Measurements from ENCODE around the gene STAB1. TPM values are rescaled to one million over a fixed set of nuclear protein-coding genes. Genes with fewer than 3 reads are reported as not detected.

STAB1 gene
- total RNA-seq, 1 donor from 2014 or later, result 0.42 TPM

- no peaks in the 10 kb centered on the region for H3K36me3 ChIP-seq (ENCODE audit: control insufficient read depth, insufficient read depth, low read length)
- DNase-seq (ENCODE audit: low read depth), result no peak
- no peak overlapping the region for H3K4me3 ChIP-seq (ENCODE audit: low read depth, low read length)
- TF ChIP-seq, protein P1, sequence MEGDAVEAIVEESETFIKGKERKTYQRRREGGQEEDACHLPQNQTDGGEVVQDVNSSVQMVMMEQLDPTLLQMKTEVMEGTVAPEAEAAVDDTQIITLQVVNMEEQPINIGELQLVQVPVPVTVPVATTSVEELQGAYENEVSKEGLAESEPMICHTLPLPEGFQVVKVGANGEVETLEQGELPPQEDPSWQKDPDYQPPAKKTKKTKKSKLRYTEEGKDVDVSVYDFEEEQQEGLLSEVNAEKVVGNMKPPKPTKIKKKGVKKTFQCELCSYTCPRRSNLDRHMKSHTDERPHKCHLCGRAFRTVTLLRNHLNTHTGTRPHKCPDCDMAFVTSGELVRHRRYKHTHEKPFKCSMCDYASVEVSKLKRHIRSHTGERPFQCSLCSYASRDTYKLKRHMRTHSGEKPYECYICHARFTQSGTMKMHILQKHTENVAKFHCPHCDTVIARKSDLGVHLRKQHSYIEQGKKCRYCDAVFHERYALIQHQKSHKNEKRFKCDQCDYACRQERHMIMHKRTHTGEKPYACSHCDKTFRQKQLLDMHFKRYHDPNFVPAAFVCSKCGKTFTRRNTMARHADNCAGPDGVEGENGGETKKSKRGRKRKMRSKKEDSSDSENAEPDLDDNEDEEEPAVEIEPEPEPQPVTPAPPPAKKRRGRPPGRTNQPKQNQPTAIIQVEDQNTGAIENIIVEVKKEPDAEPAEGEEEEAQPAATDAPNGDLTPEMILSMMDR (IDR thresholded peaks at IDR 0.05; ENCODE audit: insufficient read depth, low read length, poor library complexity, severe bottlenecking), result no peak
- no peaks in the 10 kb centered on the region for H3K27me3 ChIP-seq (ENCODE audit: control insufficient read depth, insufficient read depth, low read length)
Measured at GRCh38 chr3:52501046-52501445, 5.9 kb downstream of the STAB1 start.

DNA sequence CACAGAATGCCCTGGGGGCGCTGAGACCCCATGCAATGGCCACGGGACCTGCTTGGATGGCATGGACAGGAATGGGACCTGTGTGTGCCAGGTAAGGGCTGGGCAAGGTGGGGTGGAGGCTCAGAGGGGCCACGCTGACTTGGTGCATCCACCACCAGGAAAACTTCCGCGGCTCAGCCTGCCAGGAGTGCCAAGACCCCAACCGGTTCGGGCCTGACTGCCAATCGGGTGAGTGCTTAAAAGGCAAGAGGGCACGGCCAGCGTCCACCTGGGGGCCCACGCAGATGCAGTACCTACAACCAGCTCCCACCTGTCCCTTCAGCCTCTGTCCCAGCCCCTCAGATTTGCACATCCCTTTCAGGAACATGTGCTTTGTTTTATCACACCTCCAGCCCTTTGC lies 6.9 kb downstream of the STAB1 start:
- Histone ChIP-seq H3K36me3 (ENCODE audit: control insufficient read depth, insufficient read depth, low read length) (no peaks in the 10 kb centered on the region), H3K4me3 (ENCODE audit: low read depth, low read length) (no peak overlapping the region), H3K27me3 (ENCODE audit: control insufficient read depth, insufficient read depth, low read length) (no peaks in the 10 kb centered on the region)
- DNase-seq (ENCODE audit: low read depth), result no peak
- TF ChIP-seq, protein P1 (IDR thresholded peaks at IDR 0.05; ENCODE audit: insufficient read depth, low read length, poor library complexity, severe bottlenecking), result no peak

DNA sequence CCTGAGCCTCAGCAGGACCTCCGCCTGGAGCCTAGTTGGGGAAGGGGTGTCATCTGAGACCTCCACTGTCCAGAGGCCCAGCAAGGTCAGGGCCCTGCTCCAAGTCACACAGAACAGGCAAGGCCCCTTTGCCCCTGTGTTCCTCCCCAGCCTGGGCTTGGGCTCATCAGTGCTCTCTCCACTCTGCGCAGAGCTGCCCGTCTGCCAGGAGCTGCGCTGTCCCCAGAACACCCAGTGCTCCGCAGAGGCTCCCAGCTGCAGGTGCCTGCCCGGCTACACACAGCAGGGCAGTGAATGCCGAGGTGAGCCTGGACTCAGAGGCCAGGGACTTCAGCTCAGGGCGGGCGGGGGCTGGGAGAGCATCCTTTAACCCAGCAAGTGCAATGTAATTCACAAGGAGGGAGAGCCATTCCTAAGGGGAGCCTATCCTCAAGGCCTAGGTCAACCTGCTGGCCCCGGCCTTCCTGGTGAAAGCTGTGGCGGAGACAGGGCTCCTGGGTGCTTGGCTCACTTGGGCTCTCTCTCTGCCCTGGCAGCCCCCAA lies 7.7 kb downstream of the STAB1 start:
- TF ChIP-seq, protein P1 (IDR thresholded peaks at IDR 0.05; ENCODE audit: insufficient read depth, low read length, poor library complexity, severe bottlenecking), result no peak
- Histone ChIP-seq H3K27me3 (ENCODE audit: control insufficient read depth, insufficient read depth, low read length) (no peaks in the 10 kb centered on the region), H3K36me3 (ENCODE audit: control insufficient read depth, insufficient read depth, low read length) (no peaks in the 10 kb centered on the region), H3K4me3 (ENCODE audit: low read depth, low read length) (no peak overlapping the region)
- no peak for DNase-seq (ENCODE audit: low read depth)

GRCh38 chr3:52503788-52504424 lies 8.8 kb downstream of the STAB1 start:
- no peak overlapping the region for H3K4me3 ChIP-seq (ENCODE audit: low read depth, low read length)
- no peak for DNase-seq (ENCODE audit: low read depth)
- H3K27me3 ChIP-seq (ENCODE audit: control insufficient read depth, insufficient read depth, low read length), result no peaks in the 10 kb centered on the region
- H3K36me3 ChIP-seq (ENCODE audit: control insufficient read depth, insufficient read depth, low read length), result no peaks in the 10 kb centered on the region
- TF ChIP-seq, protein P1 (IDR thresholded peaks at IDR 0.05; ENCODE audit: insufficient read depth, low read length, poor library complexity, severe bottlenecking), result no peak

GRCh38 chr3:52504977-52505376 lies 9.8 kb downstream of the STAB1 start:
- no peak for DNase-seq (ENCODE audit: low read depth)
- TF ChIP-seq, protein P1 (IDR thresholded peaks at IDR 0.05; ENCODE audit: insufficient read depth, low read length, poor library complexity, severe bottlenecking), result no peak
- Histone ChIP-seq H3K4me3 (ENCODE audit: low read depth, low read length) (no peak overlapping the region), H3K36me3 (ENCODE audit: control insufficient read depth, insufficient read depth, low read length) (no peaks in the 10 kb centered on the region), H3K27me3 (ENCODE audit: control insufficient read depth, insufficient read depth, low read length) (no peaks in the 10 kb centered on the region)
